ENCODE measurements around the gene VWA5B2.

VWA5B2 gene

DNA sequence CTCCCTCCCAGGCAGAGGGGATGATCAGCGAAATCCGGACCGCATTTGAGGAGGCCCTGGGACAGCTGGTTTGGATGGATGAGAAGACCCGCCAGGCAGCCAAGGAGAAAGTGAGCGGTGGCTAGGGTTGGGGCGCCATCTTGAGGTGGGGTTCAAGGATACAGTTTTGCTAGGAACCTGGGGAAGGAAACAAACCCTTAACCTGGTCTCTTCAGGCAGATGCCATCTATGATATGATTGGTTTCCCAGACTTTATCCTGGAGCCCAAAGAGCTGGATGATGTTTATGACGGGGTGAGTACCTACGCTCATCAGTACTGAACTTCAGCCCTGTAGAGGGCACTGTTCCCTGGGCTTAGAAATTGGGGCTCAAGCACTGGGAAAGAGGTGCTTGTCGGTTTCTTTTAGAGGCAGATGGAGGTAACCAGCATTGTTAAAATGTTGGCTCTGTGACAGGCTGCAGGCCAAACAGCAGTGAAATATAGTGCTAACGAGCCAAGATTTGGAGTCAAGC lies 60.1 kb downstream of the VWA5B2 start (continued):
- TF ChIP-seq, protein P1, sequence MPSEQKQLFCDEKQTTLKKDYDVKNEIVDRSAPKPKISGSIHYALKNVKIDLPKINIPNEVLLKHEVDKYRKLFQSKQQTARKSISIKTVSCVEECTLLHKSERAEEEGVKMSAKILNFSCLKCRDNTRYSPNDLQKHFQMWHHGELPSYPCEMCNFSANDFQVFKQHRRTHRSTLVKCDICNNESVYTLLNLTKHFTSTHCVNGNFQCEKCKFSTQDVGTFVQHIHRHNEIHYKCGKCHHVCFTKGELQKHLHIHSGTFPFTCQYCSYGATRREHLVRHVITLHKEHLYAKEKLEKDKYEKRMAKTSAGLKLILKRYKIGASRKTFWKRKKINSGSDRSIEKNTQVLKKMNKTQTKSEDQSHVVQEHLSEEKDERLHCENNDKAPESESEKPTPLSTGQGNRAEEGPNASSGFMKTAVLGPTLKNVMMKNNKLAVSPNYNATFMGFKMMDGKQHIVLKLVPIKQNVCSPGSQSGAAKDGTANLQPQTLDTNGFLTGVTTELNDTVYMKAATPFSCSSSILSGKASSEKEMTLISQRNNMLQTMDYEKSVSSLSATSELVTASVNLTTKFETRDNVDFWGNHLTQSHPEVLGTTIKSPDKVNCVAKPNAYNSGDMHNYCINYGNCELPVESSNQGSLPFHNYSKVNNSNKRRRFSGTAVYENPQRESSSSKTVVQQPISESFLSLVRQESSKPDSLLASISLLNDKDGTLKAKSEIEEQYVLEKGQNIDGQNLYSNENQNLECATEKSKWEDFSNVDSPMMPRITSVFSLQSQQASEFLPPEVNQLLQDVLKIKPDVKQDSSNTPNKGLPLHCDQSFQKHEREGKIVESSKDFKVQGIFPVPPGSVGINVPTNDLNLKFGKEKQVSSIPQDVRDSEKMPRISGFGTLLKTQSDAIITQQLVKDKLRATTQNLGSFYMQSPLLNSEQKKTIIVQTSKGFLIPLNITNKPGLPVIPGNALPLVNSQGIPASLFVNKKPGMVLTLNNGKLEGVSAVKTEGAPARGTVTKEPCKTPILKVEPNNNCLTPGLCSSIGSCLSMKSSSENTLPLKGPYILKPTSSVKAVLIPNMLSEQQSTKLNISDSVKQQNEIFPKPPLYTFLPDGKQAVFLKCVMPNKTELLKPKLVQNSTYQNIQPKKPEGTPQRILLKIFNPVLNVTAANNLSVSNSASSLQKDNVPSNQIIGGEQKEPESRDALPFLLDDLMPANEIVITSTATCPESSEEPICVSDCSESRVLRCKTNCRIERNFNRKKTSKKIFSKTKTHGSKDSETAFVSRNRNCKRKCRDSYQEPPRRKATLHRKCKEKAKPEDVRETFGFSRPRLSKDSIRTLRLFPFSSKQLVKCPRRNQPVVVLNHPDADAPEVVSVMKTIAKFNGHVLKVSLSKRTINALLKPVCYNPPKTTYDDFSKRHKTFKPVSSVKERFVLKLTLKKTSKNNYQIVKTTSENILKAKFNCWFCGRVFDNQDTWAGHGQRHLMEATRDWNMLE (tag by site-specific recombination; conservative IDR thresholded peaks at IDR 0.05; ENCODE audit: low read depth): no peak
- TF ChIP-seq ZNF16 (tag by site-specific recombination; IDR thresholded peaks at IDR 0.05; ENCODE audit: low read depth) (no peak), KLF10 (tag by site-specific recombination; IDR thresholded peaks at IDR 0.05) (no peak), ZNF19 (tag by site-specific recombination; IDR thresholded peaks at IDR 0.05; ENCODE audit: low read depth) (no peak), ZNF747 (tag by site-specific recombination; IDR thresholded peaks at IDR 0.05) (no peak), SP7 (tag by site-specific recombination; IDR thresholded peaks at IDR 0.05) (0 out of 2 replicates have a peak, but pooled peaks have one; percentile 13), ZNF184 (tag by site-specific recombination; IDR thresholded peaks at IDR 0.05) (no peak), ZNF311 (tag by site-specific recombination; IDR thresholded peaks at IDR 0.05; ENCODE audit: borderline replicate concordance) (no peak), ZNF473 (tag by site-specific recombination; IDR thresholded peaks at IDR 0.05) (no peak), ZNF514 (tag by site-specific recombination; IDR thresholded peaks at IDR 0.05) (no peak), ZNF529 (tag by site-specific recombination; IDR thresholded peaks at IDR 0.05; ENCODE audit: insufficient replicate concordance) (no peak), TCF7L2 (IDR thresholded peaks at IDR 0.05; ENCODE audit: borderline replicate concordance, low read depth, low read length) (no peak), ZNF670 (tag by site-specific recombination; IDR thresholded peaks at IDR 0.05; ENCODE audit: low read depth) (no peak), ZNF132 (tag by site-specific recombination; IDR thresholded peaks at IDR 0.05; ENCODE audit: borderline replicate concordance) (no peak), ZNF785 (tag by site-specific recombination; IDR thresholded peaks at IDR 0.05) (no peak), ZFHX2 (tag by site-specific recombination; conservative IDR thresholded peaks at IDR 0.05) (no peak), ZNF768 (tag by site-specific recombination; IDR thresholded peaks at IDR 0.05) (no peak), ZNF561 (tag by site-specific recombination; IDR thresholded peaks at IDR 0.05; ENCODE audit: borderline replicate concordance) (no peak), HOXC10 (CRISPR knock-in tag; IDR thresholded peaks at IDR 0.05) (no peak), HOXA7 (CRISPR knock-in tag; IDR thresholded peaks at IDR 0.05; ENCODE audit: borderline replicate concordance) (no peak), ZNF341 (tag by site-specific recombination; IDR thresholded peaks at IDR 0.05; ENCODE audit: low read depth) (no peak), ZNF302 (tag by site-specific recombination; IDR thresholded peaks at IDR 0.05; ENCODE audit: low read depth) (no peak), ZNF623 (tag by site-specific recombination; IDR thresholded peaks at IDR 0.05) (no peak)
- TF ChIP-seq, protein P2, sequence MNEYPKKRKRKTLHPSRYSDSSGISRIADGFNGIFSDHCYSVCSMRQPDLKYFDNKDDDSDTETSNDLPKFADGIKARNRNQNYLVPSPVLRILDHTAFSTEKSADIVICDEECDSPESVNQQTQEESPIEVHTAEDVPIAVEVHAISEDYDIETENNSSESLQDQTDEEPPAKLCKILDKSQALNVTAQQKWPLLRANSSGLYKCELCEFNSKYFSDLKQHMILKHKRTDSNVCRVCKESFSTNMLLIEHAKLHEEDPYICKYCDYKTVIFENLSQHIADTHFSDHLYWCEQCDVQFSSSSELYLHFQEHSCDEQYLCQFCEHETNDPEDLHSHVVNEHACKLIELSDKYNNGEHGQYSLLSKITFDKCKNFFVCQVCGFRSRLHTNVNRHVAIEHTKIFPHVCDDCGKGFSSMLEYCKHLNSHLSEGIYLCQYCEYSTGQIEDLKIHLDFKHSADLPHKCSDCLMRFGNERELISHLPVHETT (tag by site-specific recombination; IDR thresholded peaks at IDR 0.05): no peak
- TF ChIP-seq, protein P3, sequence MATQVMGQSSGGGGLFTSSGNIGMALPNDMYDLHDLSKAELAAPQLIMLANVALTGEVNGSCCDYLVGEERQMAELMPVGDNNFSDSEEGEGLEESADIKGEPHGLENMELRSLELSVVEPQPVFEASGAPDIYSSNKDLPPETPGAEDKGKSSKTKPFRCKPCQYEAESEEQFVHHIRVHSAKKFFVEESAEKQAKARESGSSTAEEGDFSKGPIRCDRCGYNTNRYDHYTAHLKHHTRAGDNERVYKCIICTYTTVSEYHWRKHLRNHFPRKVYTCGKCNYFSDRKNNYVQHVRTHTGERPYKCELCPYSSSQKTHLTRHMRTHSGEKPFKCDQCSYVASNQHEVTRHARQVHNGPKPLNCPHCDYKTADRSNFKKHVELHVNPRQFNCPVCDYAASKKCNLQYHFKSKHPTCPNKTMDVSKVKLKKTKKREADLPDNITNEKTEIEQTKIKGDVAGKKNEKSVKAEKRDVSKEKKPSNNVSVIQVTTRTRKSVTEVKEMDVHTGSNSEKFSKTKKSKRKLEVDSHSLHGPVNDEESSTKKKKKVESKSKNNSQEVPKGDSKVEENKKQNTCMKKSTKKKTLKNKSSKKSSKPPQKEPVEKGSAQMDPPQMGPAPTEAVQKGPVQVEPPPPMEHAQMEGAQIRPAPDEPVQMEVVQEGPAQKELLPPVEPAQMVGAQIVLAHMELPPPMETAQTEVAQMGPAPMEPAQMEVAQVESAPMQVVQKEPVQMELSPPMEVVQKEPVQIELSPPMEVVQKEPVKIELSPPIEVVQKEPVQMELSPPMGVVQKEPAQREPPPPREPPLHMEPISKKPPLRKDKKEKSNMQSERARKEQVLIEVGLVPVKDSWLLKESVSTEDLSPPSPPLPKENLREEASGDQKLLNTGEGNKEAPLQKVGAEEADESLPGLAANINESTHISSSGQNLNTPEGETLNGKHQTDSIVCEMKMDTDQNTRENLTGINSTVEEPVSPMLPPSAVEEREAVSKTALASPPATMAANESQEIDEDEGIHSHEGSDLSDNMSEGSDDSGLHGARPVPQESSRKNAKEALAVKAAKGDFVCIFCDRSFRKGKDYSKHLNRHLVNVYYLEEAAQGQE (tag by site-specific recombination; IDR thresholded peaks at IDR 0.05): no peak
- TF ChIP-seq, protein P4, sequence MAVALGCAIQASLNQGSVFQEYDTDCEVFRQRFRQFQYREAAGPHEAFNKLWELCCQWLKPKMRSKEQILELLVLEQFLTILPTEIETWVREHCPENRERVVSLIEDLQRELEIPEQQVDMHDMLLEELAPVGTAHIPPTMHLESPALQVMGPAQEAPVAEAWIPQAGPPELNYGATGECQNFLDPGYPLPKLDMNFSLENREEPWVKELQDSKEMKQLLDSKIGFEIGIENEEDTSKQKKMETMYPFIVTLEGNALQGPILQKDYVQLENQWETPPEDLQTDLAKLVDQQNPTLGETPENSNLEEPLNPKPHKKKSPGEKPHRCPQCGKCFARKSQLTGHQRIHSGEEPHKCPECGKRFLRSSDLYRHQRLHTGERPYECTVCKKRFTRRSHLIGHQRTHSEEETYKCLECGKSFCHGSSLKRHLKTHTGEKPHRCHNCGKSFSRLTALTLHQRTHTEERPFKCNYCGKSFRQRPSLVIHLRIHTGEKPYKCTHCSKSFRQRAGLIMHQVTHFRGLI (tag by site-specific recombination; IDR thresholded peaks at IDR 0.05): no peak
- TF ChIP-seq, protein P5, sequence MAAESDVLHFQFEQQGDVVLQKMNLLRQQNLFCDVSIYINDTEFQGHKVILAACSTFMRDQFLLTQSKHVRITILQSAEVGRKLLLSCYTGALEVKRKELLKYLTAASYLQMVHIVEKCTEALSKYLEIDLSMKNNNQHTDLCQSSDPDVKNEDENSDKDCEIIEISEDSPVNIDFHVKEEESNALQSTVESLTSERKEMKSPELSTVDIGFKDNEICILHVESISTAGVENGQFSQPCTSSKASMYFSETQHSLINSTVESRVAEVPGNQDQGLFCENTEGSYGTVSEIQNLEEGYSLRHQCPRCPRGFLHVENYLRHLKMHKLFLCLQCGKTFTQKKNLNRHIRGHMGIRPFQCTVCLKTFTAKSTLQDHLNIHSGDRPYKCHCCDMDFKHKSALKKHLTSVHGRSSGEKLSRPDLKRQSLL (tag by site-specific recombination; IDR thresholded peaks at IDR 0.05): no peak
- TF ChIP-seq, protein P6, sequence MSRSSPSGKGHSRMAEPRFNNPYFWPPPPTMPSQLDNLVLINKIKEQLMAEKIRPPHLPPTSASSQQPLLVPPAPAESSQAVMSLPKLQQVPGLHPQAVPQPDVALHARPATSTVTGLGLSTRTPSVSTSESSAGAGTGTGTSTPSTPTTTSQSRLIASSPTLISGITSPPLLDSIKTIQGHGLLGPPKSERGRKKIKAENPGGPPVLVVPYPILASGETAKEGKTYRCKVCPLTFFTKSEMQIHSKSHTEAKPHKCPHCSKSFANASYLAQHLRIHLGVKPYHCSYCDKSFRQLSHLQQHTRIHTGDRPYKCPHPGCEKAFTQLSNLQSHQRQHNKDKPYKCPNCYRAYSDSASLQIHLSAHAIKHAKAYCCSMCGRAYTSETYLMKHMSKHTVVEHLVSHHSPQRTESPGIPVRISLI (tag by site-specific recombination; IDR thresholded peaks at IDR 0.05): no peak

Data from HEK293 (cell line).